ENCODE data around the gene KATNB1.

Gene KATNB1, protein sequence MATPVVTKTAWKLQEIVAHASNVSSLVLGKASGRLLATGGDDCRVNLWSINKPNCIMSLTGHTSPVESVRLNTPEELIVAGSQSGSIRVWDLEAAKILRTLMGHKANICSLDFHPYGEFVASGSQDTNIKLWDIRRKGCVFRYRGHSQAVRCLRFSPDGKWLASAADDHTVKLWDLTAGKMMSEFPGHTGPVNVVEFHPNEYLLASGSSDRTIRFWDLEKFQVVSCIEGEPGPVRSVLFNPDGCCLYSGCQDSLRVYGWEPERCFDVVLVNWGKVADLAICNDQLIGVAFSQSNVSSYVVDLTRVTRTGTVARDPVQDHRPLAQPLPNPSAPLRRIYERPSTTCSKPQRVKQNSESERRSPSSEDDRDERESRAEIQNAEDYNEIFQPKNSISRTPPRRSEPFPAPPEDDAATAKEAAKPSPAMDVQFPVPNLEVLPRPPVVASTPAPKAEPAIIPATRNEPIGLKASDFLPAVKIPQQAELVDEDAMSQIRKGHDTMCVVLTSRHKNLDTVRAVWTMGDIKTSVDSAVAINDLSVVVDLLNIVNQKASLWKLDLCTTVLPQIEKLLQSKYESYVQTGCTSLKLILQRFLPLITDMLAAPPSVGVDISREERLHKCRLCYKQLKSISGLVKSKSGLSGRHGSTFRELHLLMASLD

DNA sequence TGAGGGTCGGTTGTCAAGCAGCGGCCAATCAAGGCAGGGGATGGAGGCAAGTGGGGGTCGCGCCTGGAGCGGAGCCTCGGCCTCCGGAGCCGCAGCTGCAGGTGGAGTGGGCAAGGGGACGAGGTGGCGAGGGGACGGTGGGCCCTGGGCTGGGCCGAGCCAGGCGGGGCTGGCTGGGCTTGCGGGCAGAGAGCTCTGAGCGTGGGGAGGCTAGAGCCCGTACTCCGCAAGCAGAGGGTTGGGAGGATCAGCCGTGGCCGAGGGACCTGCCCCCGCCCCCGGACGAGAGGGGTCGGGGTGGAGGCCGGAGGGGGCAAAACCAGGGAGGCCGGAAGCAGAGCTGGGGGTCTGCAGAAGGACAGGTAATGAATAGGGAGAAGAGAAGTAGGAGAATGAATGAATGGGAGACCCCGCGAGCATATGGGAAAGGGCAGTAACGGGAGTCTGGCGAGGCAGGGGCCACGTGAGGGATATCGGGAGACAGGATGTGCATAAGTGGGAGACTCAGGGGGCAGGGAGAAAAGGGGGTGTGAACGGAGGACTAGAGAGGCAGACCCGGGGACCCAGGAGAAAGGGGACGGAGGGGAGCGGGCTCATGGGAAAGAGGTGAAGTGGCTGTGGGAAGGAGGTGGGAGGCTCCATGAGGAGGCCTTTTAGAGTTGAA lies at the start of gene KATNB1:
Gene KATNB1, plus strand, starts transcription at position 16 of the 664 bp plus-strand sequence. CDS start 1,474 bp downstream, outside the sequence.
- TF ChIP-seq, protein P1, sequence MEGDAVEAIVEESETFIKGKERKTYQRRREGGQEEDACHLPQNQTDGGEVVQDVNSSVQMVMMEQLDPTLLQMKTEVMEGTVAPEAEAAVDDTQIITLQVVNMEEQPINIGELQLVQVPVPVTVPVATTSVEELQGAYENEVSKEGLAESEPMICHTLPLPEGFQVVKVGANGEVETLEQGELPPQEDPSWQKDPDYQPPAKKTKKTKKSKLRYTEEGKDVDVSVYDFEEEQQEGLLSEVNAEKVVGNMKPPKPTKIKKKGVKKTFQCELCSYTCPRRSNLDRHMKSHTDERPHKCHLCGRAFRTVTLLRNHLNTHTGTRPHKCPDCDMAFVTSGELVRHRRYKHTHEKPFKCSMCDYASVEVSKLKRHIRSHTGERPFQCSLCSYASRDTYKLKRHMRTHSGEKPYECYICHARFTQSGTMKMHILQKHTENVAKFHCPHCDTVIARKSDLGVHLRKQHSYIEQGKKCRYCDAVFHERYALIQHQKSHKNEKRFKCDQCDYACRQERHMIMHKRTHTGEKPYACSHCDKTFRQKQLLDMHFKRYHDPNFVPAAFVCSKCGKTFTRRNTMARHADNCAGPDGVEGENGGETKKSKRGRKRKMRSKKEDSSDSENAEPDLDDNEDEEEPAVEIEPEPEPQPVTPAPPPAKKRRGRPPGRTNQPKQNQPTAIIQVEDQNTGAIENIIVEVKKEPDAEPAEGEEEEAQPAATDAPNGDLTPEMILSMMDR (IDR thresholded peaks at IDR 0.05; ENCODE audit: insufficient read depth, low read length, missing control alignments): no peak
- ChIA-PET POLR2A (interaction anchor here (0.5 to 1.2 kb wide), 4 partner anchors 13 to 203 kb away, joined by 3 read pairs; no protein-coding TSS in a partner anchor), CTCF (interaction anchor here (0.6 to 5.2 kb wide), 20 partner anchors 8 to 273 kb away, joined by 3 to 30 read pairs (median 4); partner anchors contain the start of gene POLR2C)
- H3K4me3 ChIP-seq (ENCODE audit: low read depth, low read length): peak within 1 kb of the TSS; percentile 96
- no peak for DNase-seq (ENCODE audit: low read depth, low spot score)

DNA sequence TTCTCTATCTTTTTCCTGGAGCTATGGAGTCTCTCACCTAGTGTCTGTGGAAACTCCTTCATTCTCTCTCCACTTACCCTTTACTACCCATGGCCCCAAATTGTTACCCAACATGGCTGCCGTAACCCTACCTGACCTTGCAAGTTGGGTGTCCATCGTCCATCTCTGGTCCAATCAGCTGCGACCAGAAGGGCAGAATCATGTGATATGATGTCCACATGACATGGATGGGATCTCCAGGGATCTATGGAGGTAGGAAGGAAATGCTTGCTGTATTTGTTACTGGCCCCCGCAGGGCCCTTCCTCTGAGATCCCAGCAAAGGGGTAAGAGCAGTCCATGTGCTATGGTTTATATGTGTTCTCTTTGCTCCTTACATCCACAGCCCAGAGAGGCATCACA lies 49.0 kb upstream of the KATNB1 start:
- no peak overlapping the region for H3K4me3 ChIP-seq (ENCODE audit: low read depth, low read length)
- TF ChIP-seq, protein P1 (IDR thresholded peaks at IDR 0.05; ENCODE audit: insufficient read depth, low read length, missing control alignments): no peak
- DNase-seq (ENCODE audit: low read depth, low spot score): no peak
- ChIA-PET CTCF (interaction anchor here (0.6 kb wide), 1 partner anchor 106 kb away, joined by 3 read pairs; no protein-coding TSS in a partner anchor), POLR2A (no interaction called here)

DNA sequence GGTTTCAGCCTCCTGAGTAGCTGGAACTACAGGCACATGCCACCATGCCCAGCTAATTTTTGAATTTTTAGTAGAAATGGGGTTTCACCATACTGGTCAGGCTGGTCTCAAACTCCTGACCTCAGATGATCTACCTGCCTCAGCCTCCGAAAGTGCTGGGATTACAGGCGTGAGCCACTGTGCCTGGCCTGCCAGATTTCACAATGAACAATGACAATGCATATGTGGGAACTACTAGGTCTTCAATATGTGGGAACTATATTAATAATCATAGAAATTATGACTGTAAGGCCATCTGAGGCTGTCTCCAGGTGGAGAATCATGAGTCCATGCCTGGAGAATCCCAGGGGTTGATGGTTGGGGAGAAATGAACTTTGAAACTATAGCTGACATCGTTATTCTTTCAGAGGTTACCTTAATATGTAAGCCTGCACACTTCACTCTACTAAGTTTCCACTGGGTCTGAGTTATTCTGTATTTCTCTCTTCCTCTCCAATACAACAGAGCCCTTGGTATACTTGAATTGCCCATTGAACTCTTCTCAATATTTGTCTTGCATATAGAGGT lies 48.1 kb upstream of the KATNB1 start:
- no peak overlapping the region for H3K4me3 ChIP-seq (ENCODE audit: low read depth, low read length)
- DNase-seq (ENCODE audit: low read depth, low spot score): no peak
- ChIA-PET CTCF (no interaction called here), POLR2A (no interaction called here)
- TF ChIP-seq, protein P1 (IDR thresholded peaks at IDR 0.05; ENCODE audit: insufficient read depth, low read length, missing control alignments): no peak

DNA sequence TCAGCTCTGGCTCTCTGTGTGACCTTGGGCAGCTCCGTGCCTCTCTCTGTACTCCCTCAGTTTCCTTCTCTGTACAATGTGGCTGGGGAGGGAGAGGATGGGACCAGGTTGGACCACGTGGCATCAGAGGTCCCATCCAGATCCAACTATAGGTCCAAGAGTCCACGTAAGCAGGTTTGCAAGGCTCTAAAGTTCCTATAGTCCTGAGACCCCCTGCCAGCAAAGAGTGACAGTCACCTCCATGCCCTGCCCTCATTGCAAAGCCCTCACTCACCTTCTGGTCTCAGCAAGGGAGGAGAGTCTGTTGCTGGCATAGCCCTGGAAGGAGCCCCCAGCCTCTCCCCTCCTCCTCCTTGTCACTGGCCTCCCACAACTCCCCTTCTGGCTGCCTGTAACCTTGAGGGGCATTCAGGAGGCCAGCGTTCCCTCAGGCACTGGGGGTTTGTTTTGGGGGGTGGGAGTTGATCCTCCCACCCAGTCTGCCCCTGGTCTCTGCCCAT lies 47.0 kb upstream of the KATNB1 start:
- TF ChIP-seq, protein P1 (IDR thresholded peaks at IDR 0.05; ENCODE audit: insufficient read depth, low read length, missing control alignments): no peak
- ChIA-PET CTCF (no interaction called here), POLR2A (no interaction called here)
- H3K4me3 ChIP-seq (ENCODE audit: low read depth, low read length): no peak overlapping the region
- DNase-seq (ENCODE audit: low read depth, low spot score): no peak

DNA sequence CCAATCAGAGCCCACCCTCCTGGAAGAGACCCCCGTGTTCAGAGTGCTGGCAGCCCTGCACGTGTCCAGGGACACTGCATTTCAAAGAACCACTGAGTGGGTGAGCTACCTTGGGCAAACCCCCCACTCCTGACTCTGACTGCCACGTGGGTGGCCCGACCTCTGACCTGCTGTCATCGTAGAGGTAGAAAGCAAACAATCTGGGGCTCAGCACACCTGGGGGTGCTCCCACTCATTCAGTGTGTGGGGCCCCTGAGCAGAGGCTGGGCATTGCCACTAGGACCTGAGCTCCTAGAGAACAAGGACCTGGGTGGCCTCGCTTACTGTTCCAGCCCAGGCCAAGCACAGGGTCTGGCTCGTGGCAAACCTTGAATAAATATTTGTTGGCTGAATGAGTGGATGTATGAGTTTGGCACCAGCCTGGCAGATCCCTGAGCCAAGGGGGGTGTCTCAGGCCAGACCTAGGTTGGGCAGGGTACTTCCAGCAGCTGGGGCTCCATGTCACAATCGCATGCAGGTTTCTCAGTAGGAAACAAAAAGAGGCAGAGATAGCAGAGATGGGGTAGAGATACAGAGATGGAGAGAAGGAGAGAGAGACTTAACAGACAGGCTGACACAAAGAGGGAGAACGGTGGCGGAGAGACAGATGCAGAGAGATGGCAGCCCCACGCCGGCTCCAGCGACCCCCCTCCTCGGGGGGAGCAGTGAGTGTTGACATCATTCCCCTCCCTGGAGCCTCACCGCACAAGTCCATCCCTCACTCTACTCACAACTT lies 46.4 kb upstream of the KATNB1 start:
- ChIA-PET CTCF (interaction anchor here (0.9 kb wide), 1 partner anchor 41 kb away, joined by 3 read pairs; no protein-coding TSS in a partner anchor), POLR2A (no interaction called here)
- no peak overlapping the region for H3K4me3 ChIP-seq (ENCODE audit: low read depth, low read length)
- TF ChIP-seq, protein P1 (IDR thresholded peaks at IDR 0.05; ENCODE audit: insufficient read depth, low read length, missing control alignments): no peak
- DNase-seq (ENCODE audit: low read depth, low spot score): no peak

Measured in AG04449 (cell line).